Right hindlimb (tissue), 1 donor: ENCODE data around the gene MBOAT1.
"Not testable (repeated sequence)": the region's sequence is repeated elsewhere in the genome, so short reads cannot be mapped to it uniquely, and the experiment has no call there.

Experiments
- DNase-seq: peaks from one replicate; pipeline ENCODE4 v3.0.0-alpha.2; 2018

MBOAT1 gene

GRCh38 chr6:20168690-20169089 is 43.6 kb downstream of the MBOAT1 start:
- no peak for DNase-seq

GRCh38 chr6:20167601-20168000 is 44.7 kb downstream of the MBOAT1 start:
- no peak for DNase-seq

- DNase-seq: no peak
These were observed 46.1 kb downstream of the MBOAT1 start for GRCh38 chr6:20166210-20166609.

GRCh38 chr6:20162515-20162914 is 49.8 kb downstream of the MBOAT1 start:
- DNase-seq: no peak

- no peak for DNase-seq
These were observed 51.6 kb downstream of the MBOAT1 start for GRCh38 chr6:20160541-20161283.

GRCh38 chr6:20159781-20160540 is 52.3 kb downstream of the MBOAT1 start:
- DNase-seq: no peak

- no peak for DNase-seq
These were observed 53.2 kb downstream of the MBOAT1 start for GRCh38 chr6:20159098-20159497.

GRCh38 chr6:20158676-20159075 is 53.6 kb downstream of the MBOAT1 start:
- no peak for DNase-seq

GRCh38 chr6:20156824-20157223 is 55.4 kb downstream of the MBOAT1 start:
- DNase-seq: no peak

- no peak for DNase-seq
These were observed 57.5 kb downstream of the MBOAT1 start for GRCh38 chr6:20154753-20155152.

- DNase-seq: no peak
These were observed 59.1 kb downstream of the MBOAT1 start for GRCh38 chr6:20153194-20153593.

GRCh38 chr6:20148433-20148832 is 63.8 kb downstream of the MBOAT1 start:
- DNase-seq: no peak

- DNase-seq: no peak
These were observed 64.8 kb downstream of the MBOAT1 start for GRCh38 chr6:20147469-20147868.

GRCh38 chr6:20146831-20147230 is 65.4 kb downstream of the MBOAT1 start:
- not testable (repeated sequence) for DNase-seq

- no peak for DNase-seq
These were observed 66.0 kb downstream of the MBOAT1 start for GRCh38 chr6:20146291-20146690.

GRCh38 chr6:20142866-20143265 is 69.4 kb downstream of the MBOAT1 start:
- DNase-seq: no peak

- no peak for DNase-seq
These were observed 70.3 kb downstream of the MBOAT1 start for GRCh38 chr6:20141931-20142330.

GRCh38 chr6:20139127-20139963 is 72.9 kb downstream of the MBOAT1 start:
- DNase-seq: not testable (repeated sequence)

- DNase-seq: no peak
These were observed 74.4 kb downstream of the MBOAT1 start for GRCh38 chr6:20137837-20138236.

- DNase-seq: no peak
These were observed 75.0 kb downstream of the MBOAT1 start for GRCh38 chr6:20137240-20137639.

GRCh38 chr6:20135677-20136268 is 76.5 kb downstream of the MBOAT1 start:
- no peak for DNase-seq

- DNase-seq: no peak
These were observed 77.7 kb downstream of the MBOAT1 start for GRCh38 chr6:20134613-20135012.
